ENCODE data around the gene B9D1. TPM values are rescaled to one million over a fixed set of nuclear protein-coding genes. Genes with fewer than 3 reads are reported as not detected.

The B9D1 gene
- total RNA-seq, 4 donors from 2014 or later, result 4.6 to 25.1 (median 10.5) TPM

DNA sequence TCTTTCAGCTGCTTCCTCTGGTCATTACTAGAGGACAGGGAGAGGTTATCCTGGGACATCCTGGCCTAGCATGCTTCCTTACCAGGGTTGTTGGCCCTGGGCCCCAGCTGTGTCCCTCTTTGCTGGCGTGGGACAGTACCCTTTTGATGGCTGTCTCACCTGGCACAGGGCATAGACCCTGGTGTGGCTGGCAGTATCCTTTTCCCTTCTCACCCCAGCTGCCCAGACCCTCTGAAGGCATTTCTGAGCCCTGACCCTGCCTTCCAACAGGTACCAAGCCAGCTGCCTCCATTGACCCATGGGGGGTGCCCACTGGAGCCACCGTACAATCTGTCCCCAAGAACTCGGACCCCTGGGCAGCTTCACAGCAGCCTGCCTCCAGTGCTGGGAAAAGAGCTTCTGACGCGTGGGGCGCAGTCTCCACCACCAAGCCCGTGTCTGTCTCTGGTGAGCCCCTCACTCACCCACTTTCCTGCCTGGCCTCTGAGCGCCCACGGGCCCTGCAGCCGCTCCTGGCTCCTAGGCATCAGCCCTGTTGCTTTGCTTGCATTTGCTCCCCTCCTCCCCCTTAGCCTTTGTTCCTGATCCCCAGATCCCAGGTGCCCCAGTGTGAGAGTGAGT is 34.0 kb downstream of the B9D1 start:
- TF ChIP-seq, protein P1, sequence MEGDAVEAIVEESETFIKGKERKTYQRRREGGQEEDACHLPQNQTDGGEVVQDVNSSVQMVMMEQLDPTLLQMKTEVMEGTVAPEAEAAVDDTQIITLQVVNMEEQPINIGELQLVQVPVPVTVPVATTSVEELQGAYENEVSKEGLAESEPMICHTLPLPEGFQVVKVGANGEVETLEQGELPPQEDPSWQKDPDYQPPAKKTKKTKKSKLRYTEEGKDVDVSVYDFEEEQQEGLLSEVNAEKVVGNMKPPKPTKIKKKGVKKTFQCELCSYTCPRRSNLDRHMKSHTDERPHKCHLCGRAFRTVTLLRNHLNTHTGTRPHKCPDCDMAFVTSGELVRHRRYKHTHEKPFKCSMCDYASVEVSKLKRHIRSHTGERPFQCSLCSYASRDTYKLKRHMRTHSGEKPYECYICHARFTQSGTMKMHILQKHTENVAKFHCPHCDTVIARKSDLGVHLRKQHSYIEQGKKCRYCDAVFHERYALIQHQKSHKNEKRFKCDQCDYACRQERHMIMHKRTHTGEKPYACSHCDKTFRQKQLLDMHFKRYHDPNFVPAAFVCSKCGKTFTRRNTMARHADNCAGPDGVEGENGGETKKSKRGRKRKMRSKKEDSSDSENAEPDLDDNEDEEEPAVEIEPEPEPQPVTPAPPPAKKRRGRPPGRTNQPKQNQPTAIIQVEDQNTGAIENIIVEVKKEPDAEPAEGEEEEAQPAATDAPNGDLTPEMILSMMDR (IDR thresholded peaks at IDR 0.05; ENCODE audit: low read depth), result no peak

DNA sequence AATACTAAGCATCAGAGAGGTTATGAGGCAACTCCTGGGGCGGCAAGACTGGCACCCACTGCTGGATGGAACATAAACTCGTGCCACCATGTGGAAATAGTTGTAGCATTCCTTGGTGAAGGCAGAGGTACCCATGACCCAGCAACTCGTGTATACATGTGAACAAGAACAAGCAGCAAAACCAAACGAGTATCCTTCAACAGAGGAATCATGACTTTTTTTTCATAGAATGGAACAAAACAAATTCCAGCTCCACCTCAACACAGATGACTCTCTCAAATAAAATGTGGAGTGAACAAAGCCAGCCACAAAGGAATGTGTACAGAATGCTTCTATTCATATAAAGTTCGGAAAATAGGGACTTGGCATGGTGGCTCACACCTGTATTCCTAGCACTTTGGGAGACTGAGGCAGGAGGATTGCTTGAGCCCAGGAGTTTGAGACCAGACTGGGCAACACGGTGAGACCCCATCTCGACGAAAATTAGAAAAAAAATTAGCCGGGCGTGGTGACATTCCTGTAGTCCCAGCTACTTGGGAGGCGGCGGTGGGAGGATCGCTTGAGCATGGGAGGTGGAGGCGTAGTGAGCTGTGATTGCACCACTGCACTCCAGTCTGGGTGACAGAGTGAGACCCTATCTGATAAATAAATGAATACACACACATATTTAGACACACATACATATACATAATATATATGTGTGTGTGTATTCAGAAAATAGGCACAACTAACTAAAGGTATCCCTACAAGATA is 35.3 kb downstream of the B9D1 start:
- TF ChIP-seq, protein P1 (IDR thresholded peaks at IDR 0.05; ENCODE audit: low read depth), result no peak

DNA sequence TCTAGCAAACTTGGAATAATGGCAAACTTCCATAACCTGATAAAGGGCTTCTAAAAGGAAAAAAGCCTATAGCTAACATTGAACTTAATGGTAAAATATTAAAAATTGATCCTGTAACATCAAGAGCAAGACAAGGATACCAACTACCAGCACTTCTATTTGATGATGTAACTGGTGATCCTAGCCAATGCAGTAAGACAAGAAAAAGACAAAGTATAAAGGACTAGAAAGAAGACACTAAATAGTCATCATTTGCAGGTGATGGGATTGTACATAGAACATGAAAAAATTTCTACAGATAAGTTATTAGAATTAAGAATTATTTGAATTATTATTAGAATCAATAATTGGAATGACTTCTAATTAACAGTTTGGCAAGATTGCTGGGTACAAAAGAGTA is 37.0 kb downstream of the B9D1 start:
- TF ChIP-seq, protein P1 (IDR thresholded peaks at IDR 0.05; ENCODE audit: low read depth), result no peak

DNA sequence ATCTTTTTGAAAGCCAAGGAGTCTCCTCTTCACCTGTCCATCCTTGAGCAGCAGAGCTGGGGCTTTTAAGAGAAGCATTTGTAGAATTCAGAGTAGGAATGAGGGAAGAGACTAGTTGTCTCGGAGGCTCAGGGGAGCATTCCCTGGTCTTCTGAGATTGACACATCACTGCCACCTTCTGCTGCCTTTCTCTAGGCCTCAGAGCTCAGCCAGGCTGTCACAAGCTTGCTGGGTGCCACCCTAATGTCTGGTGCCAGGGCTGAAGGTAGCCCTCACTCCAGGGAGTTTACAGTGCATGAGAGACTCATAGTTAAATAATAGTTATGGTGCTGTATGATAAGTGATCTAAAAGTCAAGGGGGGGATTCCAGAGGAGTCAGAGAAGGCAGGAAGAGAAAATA is 39.7 kb downstream of the B9D1 start:
- TF ChIP-seq, protein P1 (IDR thresholded peaks at IDR 0.05; ENCODE audit: low read depth), result no peak

DNA sequence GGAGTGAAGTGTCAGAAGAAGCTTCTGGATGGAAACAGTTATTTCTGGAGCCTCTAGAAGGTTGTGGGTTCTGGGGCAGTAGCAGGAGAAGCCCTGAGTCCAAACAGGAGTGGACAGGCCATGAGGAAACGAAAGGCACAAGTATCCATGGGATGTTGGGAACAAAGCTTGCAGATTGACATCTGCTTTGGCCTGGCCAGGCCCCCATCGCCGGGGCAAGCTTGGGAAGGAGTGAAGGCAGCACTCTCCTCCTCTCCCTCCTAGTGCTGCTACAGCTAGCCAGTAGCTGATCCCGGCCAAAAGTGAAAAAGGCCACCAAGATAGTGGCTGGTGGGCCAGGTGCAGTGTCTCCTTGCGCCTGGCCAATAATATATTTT is 40.4 kb downstream of the B9D1 start:
- TF ChIP-seq, protein P1 (IDR thresholded peaks at IDR 0.05; ENCODE audit: low read depth), result no peak

DNA sequence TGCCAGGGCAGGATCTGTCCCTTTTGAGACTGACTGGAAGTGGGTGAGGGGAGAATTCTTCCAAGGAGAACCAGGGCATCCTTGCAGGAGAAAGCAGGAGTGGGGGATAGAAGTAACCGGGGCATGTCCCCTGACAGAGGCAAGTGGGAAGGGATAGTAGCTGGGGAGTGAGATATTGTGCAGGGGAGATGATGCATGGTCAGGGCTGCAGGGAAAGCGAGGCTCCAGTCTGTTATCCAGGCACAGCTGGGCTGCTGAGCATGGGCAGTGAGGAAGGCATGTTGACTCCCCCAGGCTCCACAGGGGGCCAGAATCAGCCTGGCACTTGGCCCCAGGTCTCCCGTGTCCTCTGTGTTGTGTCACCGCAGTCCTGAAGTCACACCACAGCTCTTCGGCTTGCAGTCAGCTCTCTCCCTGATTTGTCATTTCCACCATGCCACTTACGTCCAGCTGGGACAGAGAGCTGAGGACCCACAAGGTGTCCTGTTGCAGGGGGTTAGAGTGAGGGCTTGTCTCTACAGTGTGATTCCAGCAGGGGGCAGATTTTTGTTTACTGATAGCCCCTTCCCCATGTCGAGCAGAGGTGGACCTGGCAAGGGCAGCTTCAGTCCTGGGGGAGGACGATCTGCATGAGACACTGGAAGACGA is 40.9 kb downstream of the B9D1 start:
- TF ChIP-seq, protein P1 (IDR thresholded peaks at IDR 0.05; ENCODE audit: low read depth), result no peak

DNA sequence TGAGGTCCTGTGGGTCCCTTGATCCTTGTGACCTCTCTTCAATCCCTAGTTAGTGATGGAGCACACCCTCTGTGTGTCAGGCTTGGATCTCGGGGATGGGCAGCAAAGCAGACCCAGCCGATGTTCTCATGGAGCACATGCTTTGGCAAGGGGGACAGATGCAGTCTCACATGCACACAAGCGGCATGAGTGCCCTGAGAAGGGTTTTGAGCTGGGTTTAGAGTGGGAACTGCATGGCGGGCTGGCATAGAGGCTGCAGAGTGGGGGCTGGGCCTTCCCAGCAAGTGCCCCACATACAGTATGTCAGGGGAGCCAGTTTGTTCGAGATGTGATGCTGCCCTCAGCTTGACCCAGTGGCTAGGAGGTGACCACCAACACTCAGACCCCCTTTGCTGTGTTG is 41.6 kb downstream of the B9D1 start:
- TF ChIP-seq, protein P1 (IDR thresholded peaks at IDR 0.05; ENCODE audit: low read depth), result no peak

Measured in subcutaneous adipose tissue (tissue), 4 donors.